HK-2 (cell line): Measurements from ENCODE around the gene MS4A2.
"Not testable (repeated sequence)": the region's sequence is repeated elsewhere in the genome, so short reads cannot be mapped to it uniquely, and the experiment has no call there.

ENCODE experiments used
- DNase-seq: peaks from one replicate; pipeline ENCODE4 v3.0.0-alpha.2; 2018; ENCODE audit not compliant: unreplicated experiment

Gene MS4A2

DNA sequence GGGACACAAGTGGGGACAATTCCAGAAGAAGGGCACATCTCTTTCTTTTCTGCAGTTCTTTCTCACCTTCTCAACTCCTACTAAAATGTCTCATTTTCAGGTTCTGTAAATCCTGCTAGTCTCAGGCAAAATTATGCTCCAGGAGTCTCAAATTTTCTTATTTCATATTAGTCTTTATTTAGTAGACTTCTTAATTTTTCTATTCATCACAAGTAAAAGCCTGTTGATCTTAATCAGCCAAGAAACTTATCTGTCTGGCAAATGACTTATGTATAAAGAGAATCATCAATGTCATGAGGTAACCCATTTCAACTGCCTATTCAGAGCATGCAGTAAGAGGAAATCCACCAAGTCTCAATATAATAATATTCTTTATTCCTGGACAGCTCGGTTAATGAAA, at the start of gene MS4A2:
TSS of gene MS4A2 (plus strand) at position 301 of the 400 bp plus-strand sequence. CDS start 102 bp downstream, outside the sequence.
- no peak for DNase-seq

DNA sequence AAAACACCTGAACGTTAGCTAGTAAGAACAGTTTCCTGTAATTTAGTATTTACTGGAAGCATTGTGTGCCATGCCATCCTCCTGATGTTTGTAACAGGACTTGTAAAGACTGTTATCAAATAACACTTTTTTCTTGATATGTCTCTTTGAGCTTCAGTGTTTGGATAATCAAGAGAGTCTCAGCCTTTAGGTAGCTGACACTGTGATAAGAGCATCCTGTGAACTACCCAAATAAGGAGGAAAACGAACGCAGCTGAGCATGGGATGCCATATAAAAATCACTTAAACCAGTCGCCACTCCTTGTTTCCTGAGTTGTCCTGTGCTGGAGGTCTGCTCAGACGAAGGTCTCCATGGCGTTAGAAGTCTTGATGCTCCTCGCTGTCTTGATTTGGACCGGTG, 48.4 kb upstream of the MS4A2 start, which contains the start of gene OOSP2:
TSS of gene OOSP2 (plus strand) at position 301 of the 400 bp plus-strand sequence. CDS start at position 352, 51 bp downstream.
- no peak for DNase-seq

DNA sequence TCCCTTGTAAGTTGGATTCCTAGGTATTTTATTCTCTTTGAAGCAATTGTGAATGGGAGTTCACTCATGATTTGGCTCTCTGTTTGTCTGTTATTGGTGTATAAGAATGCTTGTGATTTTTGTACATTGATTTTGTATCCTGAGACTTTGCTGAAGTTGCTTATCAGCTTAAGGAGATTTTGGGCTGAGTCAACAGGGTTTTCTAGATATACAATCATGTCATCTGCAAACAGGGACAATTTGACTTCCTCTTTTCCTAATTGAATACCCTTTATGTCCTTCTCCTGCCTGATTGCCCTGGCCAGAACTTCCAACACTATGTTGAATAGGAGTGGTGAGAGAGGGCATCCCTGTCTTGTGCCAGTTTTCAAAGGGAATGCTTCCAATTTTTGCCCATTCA, 38.0 kb upstream of the MS4A2 start:
- not testable (repeated sequence) for DNase-seq

DNA sequence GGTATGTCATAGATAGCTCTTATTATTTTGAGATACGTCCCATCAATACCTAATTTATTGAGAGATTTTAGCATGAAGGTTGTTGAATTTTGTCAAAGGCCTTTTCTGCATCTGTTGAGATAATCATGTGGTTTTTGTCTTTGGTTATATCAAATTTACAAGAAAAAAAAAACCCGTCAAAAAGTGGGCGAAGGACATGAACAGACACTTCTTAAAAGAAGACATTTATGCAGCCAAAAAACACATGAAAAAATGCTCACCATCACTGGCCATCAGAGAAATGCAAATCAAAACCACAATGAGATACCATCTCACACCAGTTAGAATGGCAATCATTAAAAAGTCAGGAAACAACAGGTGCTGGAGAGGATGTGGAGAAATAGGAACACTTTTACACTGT, 37.6 kb upstream of the MS4A2 start:
- DNase-seq, result not testable (repeated sequence)

DNA sequence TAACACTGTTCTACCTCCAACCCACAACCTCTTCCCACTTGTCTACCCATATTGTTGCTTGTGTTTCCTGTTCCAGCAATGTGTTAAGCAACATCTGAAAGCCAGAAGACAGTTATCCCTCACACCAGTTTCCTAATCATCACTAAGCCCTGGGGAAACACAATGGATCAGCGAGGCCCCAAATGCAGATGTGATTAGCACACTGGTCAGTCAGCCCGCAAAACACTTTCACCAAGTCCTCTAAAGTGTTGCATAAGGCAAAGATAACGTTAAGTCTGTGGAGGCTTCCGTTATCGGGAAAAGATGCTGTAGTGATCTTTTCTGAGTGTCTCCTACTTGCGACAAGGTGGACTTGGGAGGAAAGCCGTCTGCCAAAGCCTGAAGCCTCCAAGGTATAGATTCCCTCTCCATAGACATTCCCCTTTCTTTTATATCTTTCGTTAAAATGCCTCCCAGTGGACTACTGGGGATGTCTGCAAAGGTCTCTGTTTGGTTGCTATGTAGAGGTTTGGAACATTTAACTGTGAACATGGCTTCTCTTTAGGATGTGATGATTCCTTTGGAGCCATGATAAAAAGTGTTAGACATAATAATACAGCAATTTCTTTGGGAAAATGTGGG, 32.0 kb upstream of the MS4A2 start, which contains the start of gene MS4A3:
TSS of gene MS4A3 (plus strand) at position 317 of the 621 bp plus-strand sequence. CDS start 4,496 bp downstream, outside the sequence.
- DNase-seq, result no peak

DNA sequence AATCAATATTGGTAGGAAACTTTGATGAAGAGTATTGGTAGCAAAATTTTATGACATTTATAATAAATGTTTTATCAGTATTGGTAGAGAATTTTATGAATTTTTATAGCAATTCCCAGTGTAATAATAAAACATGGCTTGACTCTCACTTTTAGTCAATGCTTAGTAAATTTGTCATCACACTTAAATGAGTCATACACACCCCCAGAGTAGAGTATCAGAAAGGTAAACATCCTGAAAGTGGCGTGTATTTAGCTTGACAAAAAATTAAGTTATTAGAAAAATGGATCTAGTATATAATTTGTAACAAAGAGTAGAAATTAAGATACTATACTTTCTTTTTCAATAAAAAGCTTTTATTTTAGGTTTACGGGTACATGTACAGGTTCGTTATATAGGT, 29.4 kb upstream of the MS4A2 start:
- no peak for DNase-seq

DNA sequence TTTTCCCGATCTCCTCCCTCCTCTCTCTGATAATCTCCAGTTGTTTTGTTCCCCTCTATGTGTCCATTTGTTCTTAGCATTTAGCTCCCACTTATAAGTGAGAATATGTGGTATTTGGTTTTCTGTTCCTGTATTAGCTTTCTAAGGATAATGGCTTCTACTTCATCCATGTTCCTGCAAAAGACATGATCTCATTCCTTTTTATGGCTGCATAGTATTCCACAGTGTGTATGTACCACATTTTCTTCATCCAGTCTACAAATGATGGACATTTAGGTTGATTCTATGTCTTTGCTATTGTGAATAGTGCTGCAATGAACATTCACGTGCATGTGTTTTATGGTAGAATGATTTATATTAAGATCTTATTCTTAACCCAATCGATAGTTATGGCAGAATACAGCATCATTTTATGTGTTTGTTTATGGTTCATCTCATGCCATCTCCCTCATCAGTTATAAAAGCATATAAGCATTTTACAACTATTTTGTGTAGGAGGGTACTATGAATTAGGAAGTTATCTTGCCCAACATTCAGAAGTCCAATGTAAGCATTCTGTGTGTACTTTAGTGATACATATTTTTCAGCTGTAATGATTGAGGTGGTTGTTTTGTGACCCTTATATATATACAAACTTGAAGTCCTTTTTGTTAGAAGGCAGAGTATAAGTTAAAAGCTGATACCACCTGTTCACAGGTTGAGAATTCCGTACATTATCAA, 28.8 kb upstream of the MS4A2 start:
- DNase-seq, result no peak

DNA sequence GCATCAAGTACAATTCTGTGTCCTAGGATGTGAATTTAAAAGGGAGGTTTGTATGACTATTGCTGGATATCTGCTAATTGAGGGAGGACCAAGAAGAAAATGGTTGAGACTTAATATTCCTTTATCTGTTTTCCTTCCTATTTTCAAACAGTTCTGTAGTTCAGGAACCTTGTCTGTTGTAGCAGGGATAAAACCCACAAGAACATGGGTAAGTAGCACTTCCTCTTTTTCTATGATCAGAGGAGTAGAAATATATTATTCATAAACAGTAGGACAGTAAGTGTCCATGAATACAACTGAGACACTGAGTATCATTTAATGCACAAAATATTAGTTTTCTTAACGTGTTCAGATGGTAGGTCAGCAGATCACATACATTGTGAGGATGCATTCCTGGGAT, 24.4 kb upstream of the MS4A2 start:
- DNase-seq, result no peak

DNA sequence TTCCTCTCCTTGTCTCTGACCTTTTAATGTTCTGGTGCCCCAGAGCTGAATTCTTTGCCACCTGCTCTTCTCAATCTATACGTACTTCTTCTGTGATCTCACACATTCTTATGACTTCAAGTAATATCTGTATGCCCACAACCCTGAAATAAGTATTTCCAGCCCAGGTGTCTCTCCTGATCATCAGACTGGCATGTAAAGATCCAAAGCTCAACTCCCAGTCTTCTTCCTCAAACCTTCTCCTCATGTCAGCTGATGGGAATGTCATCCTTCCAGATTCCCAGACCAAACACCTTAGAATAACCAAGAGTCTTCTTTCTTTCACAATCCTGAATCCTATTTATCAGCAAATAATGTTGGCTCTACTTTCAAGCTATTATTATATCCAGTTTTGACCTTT, 22.7 kb upstream of the MS4A2 start:
- no peak for DNase-seq

DNA sequence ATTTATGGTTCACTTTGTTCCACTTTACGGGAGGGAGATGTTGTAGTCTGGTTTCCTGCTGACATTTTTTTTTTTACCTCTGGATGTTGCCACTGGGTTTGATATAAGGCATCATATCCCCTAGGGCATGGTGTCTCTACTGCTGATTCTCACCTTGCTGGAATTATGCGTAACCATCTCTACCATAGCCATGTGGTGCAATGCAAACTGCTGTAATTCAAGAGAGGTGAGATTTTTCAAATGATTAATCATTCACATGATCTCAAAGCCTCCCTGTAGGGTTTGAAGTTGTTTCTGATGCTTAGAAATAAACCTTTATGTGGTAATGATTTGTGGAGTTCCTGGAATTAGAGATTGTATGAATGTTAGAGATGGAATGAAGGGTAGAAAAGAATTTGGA, 19.0 kb upstream of the MS4A2 start:
- DNase-seq, result no peak

DNA sequence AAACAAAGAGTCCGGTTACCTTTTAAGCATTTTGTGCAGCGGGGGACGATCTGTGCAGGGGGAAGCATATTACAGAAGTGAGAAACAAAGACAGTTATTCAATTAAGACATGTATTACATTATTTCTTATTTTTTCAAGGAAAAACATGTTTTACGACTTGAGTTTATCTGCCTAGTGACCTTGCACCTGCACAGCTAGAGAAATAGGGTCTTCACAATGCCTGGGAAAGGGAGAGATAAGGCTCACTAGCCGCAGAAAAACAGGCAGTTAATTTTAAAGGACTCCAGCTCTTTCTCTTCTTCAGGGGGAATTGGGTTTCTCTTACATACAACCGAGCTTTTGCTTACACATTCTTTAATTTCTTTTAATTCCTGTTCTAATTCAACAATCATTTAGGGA, 16.8 kb upstream of the MS4A2 start:
- not testable (repeated sequence) for DNase-seq

DNA sequence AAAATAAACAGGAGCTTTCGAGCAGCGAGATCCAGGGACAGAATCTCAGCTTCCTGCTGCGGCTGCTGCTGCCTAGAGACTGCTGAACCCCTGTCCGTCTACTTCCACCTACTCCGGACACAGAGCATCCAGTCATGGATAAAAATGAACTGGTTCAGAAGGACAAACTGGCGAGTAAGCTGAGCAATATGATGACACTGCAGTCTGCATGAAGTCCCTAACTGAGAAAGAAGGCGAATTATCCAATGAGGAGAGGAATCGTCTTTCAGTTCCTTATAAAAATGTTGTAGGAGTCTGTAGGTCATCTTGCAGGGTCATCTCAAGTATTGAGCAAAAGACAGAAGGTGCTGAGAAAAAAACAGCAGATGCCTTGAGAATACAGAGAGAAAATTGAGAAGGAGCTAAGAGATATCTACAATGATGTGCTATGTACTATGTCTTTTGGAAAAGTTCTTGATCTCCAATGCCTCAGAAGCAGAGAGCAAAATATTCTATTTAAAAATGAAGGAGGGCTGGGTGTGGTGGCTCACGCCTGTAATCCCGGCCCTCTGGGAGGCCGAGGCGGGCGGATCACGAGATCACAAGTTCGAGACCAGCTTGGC, 11.1 kb upstream of the MS4A2 start:
- DNase-seq, result no peak

DNA sequence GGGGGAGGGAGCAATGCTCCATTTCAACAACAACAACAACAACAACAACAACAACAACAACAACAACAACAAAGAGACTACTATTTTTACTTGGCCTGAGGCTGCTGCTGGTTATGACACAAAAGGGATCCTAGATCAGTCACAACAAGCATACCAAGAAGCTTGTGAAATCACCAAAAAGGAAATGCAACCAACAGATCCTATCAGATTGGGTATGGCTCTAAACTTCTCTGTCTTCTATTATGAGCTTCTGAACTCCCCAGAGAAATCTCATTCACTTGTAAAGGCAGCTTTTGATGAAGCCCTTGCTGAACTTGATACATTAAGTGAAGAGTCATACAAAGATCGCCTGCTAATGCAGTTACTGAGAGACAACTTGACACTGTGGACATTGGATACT, 10.5 kb upstream of the MS4A2 start:
- no peak for DNase-seq

DNA sequence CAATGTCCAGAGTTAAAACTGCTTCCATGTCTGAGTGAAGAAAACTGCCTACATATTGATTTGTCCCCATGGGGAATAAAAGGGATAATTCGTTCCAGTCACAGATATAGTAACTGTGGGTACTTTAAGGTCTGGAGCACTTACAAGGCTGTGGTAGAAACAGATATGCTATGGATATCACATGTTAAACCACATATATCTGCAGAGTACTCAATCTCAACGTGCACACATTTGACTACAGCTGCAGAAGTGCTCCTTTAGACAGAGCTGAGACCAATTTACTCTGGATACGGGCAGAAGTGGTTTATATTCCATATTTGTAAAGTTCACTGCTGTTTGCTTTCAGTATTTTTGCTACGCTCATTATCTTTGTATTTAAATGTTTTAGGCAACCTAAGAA, 9.7 kb upstream of the MS4A2 start:
- DNase-seq, result no peak

DNA sequence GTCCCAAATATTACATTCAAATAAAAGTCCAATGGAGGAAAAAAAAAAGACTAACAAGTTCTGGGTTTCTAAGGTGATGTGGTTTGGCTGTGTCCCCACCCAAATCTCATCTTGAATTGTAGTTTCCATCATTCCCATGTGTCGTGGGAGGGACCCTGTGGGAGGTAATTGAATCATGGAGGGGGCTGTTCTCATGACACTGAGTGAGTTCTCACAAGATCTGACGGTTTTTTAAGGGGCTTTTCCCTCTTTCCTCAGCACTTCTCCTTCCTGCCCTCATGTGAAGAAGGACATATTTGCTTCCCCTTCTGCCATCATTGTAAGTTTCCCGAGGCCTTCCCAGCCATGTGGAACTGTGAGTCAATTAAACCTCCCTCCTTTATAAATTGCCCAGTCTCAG, 7.9 kb upstream of the MS4A2 start:
- no peak for DNase-seq

DNA sequence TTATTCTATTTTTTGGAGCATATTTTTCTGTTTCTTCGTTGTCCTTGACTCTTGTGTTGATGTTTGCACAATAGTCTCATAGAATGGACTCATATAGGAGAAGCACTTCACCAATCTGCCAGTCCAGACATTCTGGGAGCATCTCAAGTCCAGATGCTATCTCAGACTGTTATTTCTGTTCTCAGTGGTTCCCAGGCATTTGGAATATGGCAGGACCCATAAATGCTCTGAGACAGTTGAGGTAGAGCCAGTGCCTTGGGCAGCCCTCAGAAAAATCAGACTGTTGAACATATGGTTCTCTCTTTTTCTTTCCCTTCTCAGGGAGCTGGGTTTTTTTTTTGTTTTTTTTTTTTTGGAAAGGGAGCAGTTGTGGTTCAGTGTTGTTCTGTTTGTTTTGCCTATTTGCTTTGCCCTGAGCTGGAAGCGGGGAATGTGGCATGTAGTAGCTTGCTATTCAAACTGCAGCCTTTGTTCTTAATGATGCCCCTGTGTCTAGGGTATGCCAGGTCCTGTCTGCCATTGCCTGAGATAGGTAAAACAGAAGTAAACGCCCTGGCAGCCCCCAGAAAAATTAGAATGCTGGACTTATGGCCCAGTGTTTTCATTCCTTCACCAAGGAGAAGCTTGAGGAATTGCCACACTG, 3.7 kb upstream of the MS4A2 start:
- DNase-seq, result no peak

DNA sequence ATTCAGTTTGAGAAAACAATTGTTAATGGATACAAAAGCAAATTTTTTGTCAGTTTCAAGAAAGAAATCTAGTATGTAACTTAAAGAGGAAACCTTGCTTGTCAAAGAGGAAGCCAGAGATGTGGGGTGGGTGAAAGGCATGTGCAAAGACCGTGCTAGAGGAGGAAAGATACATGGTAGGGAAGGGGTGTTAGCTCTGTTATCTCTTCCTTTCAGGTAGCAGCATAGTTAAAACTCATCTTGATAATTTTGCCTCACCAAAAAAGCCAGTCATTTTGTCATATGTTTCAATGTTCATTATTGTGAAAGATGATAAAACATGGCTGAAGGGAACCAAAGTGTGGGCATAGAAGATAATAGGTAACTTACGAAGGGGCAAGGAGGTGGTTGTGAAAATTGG, 2.6 kb upstream of the MS4A2 start:
- DNase-seq, result no peak

DNA sequence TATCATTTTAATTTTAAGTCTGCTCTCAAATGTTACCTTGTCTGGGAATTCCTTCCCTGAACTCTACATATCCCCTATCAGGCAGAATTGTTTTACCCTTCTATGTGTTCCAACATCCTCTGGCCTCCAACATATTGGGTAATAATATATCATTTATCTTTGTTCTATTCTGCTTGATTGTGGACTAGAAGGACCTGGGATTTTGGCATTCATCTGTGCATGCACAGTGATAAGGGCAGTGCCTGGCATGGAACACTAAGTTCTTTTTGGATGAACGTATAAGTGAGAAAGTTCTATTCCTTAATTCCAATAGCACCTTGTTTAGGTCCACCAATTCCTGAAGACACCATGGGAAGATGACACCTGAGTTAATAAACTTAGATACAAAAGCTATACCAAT, 1.2 kb upstream of the MS4A2 start:
- no peak for DNase-seq

DNA sequence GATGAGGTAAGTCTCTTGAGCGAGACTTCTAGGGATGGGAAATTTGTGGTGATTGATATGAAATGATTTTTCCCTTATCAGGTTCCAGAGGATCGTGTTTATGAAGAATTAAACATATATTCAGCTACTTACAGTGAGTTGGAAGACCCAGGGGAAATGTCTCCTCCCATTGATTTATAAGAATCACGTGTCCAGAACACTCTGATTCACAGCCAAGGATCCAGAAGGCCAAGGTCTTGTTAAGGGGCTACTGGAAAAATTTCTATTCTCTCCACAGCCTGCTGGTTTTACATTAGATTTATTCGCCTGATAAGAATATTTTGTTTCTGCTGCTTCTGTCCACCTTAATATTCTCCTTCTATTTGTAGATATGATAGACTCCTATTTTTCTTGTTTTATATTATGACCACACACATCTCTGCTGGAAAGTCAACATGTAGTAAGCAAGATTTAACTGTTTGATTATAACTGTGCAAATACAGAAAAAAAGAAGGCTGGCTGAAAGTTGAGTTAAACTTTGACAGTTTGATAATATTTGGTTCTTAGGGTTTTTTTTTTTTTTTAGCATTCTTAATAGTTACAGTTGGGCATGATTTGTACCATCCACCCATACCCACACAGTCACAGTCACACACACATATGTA, 7.1 kb downstream of the MS4A2 start:
- no peak for DNase-seq

DNA sequence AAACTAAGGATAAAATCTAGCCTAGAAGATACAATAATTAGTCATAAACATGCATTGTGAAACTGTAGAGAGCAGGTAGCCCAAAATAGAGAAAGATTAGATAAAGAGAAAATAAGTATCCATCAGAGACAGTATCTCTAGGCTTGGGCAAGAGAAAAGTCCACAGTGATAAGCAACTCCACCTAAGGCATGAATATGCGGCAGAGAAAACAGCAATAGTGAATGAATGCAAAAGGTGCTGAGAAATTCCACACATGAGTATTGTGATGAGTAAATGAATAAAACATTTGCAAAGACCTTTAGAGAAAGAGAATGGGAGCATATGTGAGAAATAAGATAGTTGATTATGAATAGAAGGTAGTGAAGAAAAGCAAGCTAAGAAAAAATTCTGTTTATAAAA, 8.7 kb downstream of the MS4A2 start:
- DNase-seq, result no peak

DNA sequence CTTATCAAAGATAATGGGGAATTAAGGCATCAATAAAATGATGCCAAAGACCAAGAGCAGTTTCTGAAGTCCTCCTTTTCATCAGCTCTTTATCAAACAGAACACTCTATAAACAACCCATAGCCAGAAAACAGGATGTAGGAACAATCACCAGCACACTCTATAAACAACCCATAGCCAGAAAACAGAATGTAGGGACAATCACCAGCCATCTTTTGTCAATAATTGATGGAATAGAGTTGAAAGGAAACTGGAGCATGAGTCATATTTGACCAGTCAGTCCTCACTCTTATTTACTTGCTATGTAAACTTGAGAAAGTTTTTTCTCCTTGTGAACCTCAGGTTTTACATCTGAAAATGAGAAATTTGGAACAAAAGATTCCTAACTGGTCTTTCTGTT, 10.0 kb downstream of the MS4A2 start:
- DNase-seq, result no peak

DNA sequence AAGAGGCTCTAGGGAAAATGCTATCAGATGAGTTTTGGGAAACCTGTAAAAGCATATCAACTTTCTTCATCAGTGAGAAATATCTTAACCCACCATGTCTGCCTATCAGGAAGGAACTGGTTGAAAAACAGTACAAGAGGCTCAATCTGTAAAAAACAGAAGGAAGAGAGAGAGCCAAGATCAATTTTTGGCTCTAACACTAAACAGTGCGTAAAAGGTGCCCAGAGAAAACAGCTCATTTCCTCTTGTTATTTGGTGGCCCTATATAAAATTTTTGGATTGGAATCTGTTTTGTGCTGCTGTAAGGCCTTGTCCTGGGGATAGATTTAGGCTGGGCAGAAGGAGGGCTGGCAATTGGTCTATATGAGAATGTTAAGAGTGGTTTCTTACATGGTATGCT, 12.1 kb downstream of the MS4A2 start:
- no peak for DNase-seq
